Measurements from ENCODE around the gene TRPC1. TPM values are rescaled to one million over a fixed set of nuclear protein-coding genes. Genes with fewer than 3 reads are reported as not detected.

Gene TRPC1
- total RNA-seq, 4 donors from 2014 or later, result 0.91 to 11.8 (median 1.0) TPM

DNA sequence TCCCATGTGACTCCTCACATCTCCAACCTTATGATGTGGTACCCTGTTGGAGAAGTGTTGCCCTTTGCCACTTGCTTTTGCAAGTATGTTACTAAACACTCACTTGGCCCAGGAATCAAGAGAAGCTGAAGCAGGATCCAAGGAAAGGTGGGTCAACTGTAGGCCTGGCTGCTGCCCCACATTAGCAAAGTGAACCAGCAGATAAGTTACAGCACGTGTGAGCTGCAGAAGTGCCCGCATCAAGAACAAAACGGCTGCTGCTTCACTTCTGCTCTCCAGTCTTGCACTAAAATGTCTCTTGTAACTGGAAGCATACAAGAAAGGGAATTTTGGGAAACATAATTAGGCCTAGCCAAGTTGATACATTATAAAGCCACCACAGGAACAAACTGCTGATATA is 85.4 kb downstream of the TRPC1 start:
- TF ChIP-seq, protein P1, sequence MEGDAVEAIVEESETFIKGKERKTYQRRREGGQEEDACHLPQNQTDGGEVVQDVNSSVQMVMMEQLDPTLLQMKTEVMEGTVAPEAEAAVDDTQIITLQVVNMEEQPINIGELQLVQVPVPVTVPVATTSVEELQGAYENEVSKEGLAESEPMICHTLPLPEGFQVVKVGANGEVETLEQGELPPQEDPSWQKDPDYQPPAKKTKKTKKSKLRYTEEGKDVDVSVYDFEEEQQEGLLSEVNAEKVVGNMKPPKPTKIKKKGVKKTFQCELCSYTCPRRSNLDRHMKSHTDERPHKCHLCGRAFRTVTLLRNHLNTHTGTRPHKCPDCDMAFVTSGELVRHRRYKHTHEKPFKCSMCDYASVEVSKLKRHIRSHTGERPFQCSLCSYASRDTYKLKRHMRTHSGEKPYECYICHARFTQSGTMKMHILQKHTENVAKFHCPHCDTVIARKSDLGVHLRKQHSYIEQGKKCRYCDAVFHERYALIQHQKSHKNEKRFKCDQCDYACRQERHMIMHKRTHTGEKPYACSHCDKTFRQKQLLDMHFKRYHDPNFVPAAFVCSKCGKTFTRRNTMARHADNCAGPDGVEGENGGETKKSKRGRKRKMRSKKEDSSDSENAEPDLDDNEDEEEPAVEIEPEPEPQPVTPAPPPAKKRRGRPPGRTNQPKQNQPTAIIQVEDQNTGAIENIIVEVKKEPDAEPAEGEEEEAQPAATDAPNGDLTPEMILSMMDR (IDR thresholded peaks at IDR 0.05), result no peak
- Histone ChIP-seq H3K9me3 (no peaks in the 10 kb centered on the region), H3K4me1 (no peaks in the 10 kb centered on the region), H3K4me3 (no peak overlapping the region), H3K27me3 (no peaks in the 10 kb centered on the region), H3K27ac (no peak overlapping the region), H3K36me3 (no peaks in the 10 kb centered on the region)
- DNase-seq, result no peak
- WGBS, 2 donors, result 69 to 95% methylated on average over 2 to 3 of the region's 3 CpGs
- intact Hi-C loops (cut with DNase I), result no loop called here

DNA sequence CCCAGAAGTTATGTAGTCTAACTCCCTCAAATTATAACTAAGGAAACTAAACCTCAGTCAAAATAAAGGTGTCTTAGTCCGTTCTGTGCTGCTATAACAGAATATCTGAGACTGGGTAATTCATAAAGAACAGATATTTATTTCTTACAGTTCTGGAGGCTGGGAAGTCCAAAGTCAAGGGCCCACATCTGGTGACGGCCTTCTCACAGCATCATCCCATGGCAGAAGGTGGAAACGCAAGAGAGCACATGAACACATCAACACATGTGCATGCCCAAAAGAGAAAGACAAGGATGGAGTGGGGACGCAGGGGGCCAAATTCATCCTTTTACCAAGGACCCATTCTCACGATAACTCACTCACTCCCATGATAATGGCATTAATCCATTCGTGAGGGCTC is 92.0 kb downstream of the TRPC1 start:
- Histone ChIP-seq H3K4me1 (no peaks in the 10 kb centered on the region), H3K27me3 (peaks cover 0 to 10% (median 0%) of the 10 kb centered on the region in 4 donors), H3K27ac (no peak overlapping the region), H3K4me3 (no peak overlapping the region), H3K36me3 (no peaks in the 10 kb centered on the region), H3K9me3 (no peaks in the 10 kb centered on the region)
- WGBS, 2 donors, result 81 to 84% methylated on average over 5 to 6 of the region's 6 CpGs
- DNase-seq, result no peak
- intact Hi-C loops (cut with DNase I), result no loop called here
- TF ChIP-seq, protein P1 (IDR thresholded peaks at IDR 0.05), result no peak
- no peak for TF ChIP-seq POLR2A (IDR thresholded peaks at IDR 0.05)

DNA sequence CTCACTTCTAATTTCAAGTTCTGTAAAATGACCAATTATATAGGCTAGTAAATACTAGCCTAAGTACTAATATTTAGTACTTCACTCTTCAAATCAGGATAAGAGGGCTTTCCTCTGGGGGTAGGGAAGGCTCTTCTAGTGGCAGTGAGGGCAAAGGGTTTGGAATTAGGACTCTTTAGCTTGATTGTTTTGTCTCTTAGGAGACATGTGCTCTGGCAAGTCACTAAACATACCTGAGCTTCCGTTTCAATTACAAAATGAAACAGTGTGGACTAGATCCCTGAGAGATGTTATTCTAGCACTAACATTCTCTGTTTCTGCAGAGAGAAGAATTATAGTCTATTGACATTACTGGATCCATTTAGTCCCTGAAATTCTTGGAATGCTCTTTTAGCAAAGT is 93.5 kb downstream of the TRPC1 start:
- Histone ChIP-seq H3K36me3 (no peaks in the 10 kb centered on the region), H3K27me3 (peaks cover 0 to 10% (median 0%) of the 10 kb centered on the region in 4 donors), H3K4me1 (no peaks in the 10 kb centered on the region), H3K27ac (no peak overlapping the region), H3K4me3 (no peak overlapping the region), H3K9me3 (no peaks in the 10 kb centered on the region)
- no peak for DNase-seq
- TF ChIP-seq, protein P1 (IDR thresholded peaks at IDR 0.05), result no peak
- no peak for TF ChIP-seq POLR2A (IDR thresholded peaks at IDR 0.05)
- intact Hi-C loops (cut with DNase I), result no loop called here
- 31 to 58% methylated on average over 1 of the region's 1 CpG for WGBS, 2 donors

DNA sequence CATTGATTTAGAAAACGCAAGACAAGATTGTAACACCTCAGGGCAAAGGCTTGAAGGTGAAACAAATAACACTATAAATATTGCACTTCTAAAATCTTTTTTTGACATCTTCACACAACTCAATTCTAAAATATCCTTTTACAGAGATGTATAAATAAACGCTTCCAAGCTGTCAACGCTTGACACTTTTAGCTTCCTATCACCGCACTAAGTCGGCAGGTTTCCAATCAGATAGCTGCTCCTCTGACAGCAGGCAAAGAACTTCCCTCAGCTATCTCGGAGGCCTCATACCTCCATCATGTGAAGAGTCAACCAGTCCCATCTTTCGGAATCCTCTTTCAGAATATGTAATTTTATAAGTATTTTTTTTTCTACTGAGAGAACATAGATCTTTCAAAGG is 94.1 kb downstream of the TRPC1 start:
- H3K27ac ChIP-seq, result no peak overlapping the region
- H3K9me3 ChIP-seq, result no peaks in the 10 kb centered on the region
- no peaks in the 10 kb centered on the region for H3K4me1 ChIP-seq
- H3K36me3 ChIP-seq, result no peaks in the 10 kb centered on the region
- no peak for TF ChIP-seq POLR2A (IDR thresholded peaks at IDR 0.05)
- TF ChIP-seq, protein P1 (IDR thresholded peaks at IDR 0.05), result no peak
- no peak for DNase-seq
- WGBS, 2 donors, result 70 to 71% methylated on average over 7 of the region's 7 CpGs
- no peak overlapping the region for H3K4me3 ChIP-seq
- intact Hi-C loops (cut with DNase I), result no loop called here
- peaks cover 0 to 10% (median 0%) of the 10 kb centered on the region in 4 donors for H3K27me3 ChIP-seq

DNA sequence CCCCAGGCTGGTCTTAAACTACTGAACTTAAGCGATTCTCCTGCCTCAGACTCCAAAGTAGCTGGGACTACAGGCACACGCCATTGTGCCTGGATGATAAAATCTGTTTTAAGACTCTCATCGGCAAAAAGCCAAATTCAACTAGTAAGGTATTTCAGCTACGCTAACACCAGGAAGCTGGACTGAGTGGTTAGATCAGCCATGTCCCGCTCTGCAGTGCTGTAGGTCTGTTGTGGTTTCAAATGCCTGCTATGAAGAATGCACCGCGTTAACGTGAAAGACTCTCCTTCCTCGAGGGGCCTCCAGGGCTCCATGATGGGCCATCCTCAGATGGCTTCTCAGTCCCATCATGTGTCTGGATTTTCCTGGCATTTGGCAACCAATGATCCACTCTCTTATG is 94.8 kb downstream of the TRPC1 start:
- WGBS, 2 donors, result 87 to 94% methylated on average over 9 of the region's 9 CpGs
- intact Hi-C loops (cut with DNase I), result no loop called here
- Histone ChIP-seq H3K9me3 (no peaks in the 10 kb centered on the region), H3K36me3 (no peaks in the 10 kb centered on the region), H3K27me3 (peaks cover 0 to 10% (median 0%) of the 10 kb centered on the region in 4 donors), H3K4me3 (no peak overlapping the region), H3K27ac (no peak overlapping the region), H3K4me1 (no peaks in the 10 kb centered on the region)
- TF ChIP-seq POLR2A (IDR thresholded peaks at IDR 0.05), result no peak
- TF ChIP-seq, protein P1 (IDR thresholded peaks at IDR 0.05), result no peak
- DNase-seq, result no peak

All from esophagus squamous epithelium (tissue), 5 donors.